ENCODE data around the gene LGMN. TPM values are rescaled to one million over a fixed set of nuclear protein-coding genes. Genes with fewer than 3 reads are reported as not detected.

LGMN gene
- total RNA-seq, 1 experiment from 2014 or later = 48.8 TPM

DNA sequence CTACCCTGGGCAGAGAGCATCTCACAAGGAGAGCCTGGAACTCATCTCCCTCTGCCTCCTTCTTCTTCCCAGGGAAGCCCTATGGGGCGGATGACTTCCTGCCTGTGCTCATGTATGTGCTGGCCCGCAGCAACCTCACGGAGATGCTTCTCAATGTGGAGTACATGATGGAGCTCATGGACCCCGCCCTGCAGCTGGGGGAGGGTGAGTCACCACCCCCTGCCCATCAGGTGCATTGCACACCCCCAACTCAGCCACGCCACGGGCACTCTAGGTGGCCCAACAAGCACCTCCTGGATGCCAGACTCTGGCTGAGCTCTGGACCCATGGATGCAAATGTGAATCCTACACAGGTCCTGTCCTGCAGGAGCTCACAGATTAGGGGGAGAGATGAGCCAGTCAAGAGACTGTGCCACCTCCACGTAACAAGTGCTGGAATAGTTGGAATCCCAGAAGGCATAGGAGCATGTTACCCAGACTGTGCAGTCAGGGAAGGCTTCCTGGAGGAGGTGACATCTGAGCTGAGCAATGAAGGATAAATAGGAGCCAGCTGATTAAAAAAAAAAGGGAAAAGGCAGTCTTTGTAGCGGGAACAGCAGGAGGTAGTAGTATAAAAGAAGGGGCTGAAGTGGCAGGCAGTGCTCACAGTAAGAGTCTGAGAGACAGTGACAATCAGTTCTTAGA, 71.9 kb downstream of the LGMN start:
- no TSS peak for BruUV-seq (replicated peaks)
- Histone ChIP-seq H3F3A (ENCODE audit: insufficient read depth, low read depth) (peaks cover 5% of the 10 kb centered on the region; the same call in 1 of the 2 replicates), H3K27me3 (ENCODE audit: insufficient read depth, low read depth) (no peaks in the 10 kb centered on the region), H3K4me1 (replicated peaks; ENCODE audit: insufficient read depth) (peaks cover 5% of the 10 kb centered on the region), H3K9me3 (ENCODE audit: insufficient read depth, low read depth) (no peaks in the 10 kb centered on the region), H3K4me3 (no peak overlapping the region), H2AFZ (no peak overlapping the region), H3K36me3 (ENCODE audit: low read depth) (0 out of 2 replicates have a peak, but pooled peaks cover 4% of the 10 kb centered on the region), H3K9me2 (ENCODE audit: insufficient read depth) (no peaks in the 10 kb centered on the region), H3K4me2 (no peak overlapping the region), H3K27ac (no peak overlapping the region), H3K79me2 (ENCODE audit: low read depth) (no peaks in the 10 kb centered on the region), H4K20me1 (ENCODE audit: insufficient read depth) (no peaks in the 10 kb centered on the region)
- ChIA-PET POLR2A (ENCODE audit: unreplicated experiment) (no interaction called here), CTCF (no interaction called here)
- no peak for DNase-seq
- TF ChIP-seq, protein P1, sequence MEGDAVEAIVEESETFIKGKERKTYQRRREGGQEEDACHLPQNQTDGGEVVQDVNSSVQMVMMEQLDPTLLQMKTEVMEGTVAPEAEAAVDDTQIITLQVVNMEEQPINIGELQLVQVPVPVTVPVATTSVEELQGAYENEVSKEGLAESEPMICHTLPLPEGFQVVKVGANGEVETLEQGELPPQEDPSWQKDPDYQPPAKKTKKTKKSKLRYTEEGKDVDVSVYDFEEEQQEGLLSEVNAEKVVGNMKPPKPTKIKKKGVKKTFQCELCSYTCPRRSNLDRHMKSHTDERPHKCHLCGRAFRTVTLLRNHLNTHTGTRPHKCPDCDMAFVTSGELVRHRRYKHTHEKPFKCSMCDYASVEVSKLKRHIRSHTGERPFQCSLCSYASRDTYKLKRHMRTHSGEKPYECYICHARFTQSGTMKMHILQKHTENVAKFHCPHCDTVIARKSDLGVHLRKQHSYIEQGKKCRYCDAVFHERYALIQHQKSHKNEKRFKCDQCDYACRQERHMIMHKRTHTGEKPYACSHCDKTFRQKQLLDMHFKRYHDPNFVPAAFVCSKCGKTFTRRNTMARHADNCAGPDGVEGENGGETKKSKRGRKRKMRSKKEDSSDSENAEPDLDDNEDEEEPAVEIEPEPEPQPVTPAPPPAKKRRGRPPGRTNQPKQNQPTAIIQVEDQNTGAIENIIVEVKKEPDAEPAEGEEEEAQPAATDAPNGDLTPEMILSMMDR (conservative IDR thresholded peaks at IDR 0.05) = no peak
- TF ChIP-seq EZH2 (IDR thresholded peaks at IDR 0.05; ENCODE audit: low read depth) = no peak
- intact Hi-C loops (cut with micrococcal nuclease; ENCODE audit: unreplicated experiment) = no loop called here

DNA sequence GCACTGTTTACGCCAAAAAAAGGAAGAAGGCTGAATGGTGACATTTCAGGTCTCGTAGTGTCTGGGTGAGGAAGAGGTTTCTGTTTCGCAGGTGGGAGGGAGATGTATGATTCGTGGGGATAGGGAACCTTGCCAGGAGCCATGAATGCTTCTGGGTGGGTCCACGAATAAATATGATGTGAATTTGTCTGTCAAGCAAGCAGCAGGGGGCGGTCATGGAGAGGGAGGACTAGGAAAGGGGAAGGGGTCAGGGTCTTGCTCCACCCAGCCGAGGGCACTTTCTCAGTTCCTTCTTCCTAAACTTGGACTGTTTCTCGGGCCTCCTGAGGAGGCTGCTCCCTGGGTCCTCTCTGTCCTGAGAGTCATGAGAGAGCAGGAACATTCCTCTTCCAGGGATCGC, 72.5 kb downstream of the LGMN start:
- Histone ChIP-seq H4K20me1 (ENCODE audit: insufficient read depth) (no peaks in the 10 kb centered on the region), H3K9me2 (ENCODE audit: insufficient read depth) (no peaks in the 10 kb centered on the region), H3K79me2 (ENCODE audit: low read depth) (no peaks in the 10 kb centered on the region), H3K9me3 (ENCODE audit: insufficient read depth, low read depth) (no peaks in the 10 kb centered on the region), H3K36me3 (ENCODE audit: low read depth) (0 out of 2 replicates have a peak, but pooled peaks cover 4% of the 10 kb centered on the region), H3F3A (ENCODE audit: insufficient read depth, low read depth) (peaks cover 5% of the 10 kb centered on the region; the same call in 1 of the 2 replicates), H3K27me3 (ENCODE audit: insufficient read depth, low read depth) (no peaks in the 10 kb centered on the region), H3K4me2 (no peak overlapping the region), H2AFZ (no peak overlapping the region), H3K27ac (no peak overlapping the region), H3K4me1 (replicated peaks; ENCODE audit: insufficient read depth) (no peaks in the 10 kb centered on the region), H3K4me3 (no peak overlapping the region)
- TF ChIP-seq, protein P1 (conservative IDR thresholded peaks at IDR 0.05) = no peak
- no peak for TF ChIP-seq EZH2 (IDR thresholded peaks at IDR 0.05; ENCODE audit: low read depth)
- intact Hi-C loops (cut with micrococcal nuclease; ENCODE audit: unreplicated experiment) = no loop called here
- DNase-seq = no peak
- ChIA-PET CTCF (no interaction called here), POLR2A (ENCODE audit: unreplicated experiment) (no interaction called here)
- no TSS peak for BruUV-seq (replicated peaks)

DNA sequence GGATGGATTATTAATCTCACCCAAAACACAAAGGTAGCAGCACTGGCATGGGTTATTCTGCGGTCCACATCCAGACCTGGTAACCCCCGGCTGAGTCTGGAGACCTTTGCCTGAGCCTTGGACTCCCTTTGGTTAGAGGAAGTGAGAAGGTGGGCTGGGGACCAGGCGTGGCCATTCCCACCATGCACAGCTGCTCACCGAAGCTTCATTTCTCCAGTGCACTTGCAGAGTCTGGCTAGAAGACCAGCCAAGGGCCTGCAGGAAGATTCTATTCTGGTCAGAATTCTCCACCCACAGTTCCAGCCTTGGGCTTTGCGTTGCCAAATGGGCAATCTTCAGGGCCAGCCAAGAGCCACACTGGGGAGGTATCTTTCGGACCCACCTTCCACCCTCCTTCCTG, 73.0 kb downstream of the LGMN start:
- no TSS peak for BruUV-seq (replicated peaks)
- TF ChIP-seq EZH2 (IDR thresholded peaks at IDR 0.05; ENCODE audit: low read depth) = no peak
- TF ChIP-seq, protein P1 (conservative IDR thresholded peaks at IDR 0.05) = no peak
- Histone ChIP-seq H3K4me1 (replicated peaks; ENCODE audit: insufficient read depth) (no peaks in the 10 kb centered on the region), H3K4me3 (no peak overlapping the region), H3K36me3 (ENCODE audit: low read depth) (0 out of 2 replicates have a peak, but pooled peaks cover 4% of the 10 kb centered on the region), H3K79me2 (ENCODE audit: low read depth) (no peaks in the 10 kb centered on the region), H3K9me3 (ENCODE audit: insufficient read depth, low read depth) (no peaks in the 10 kb centered on the region), H3K4me2 (no peak overlapping the region), H3K27ac (no peak overlapping the region), H3K27me3 (ENCODE audit: insufficient read depth, low read depth) (no peaks in the 10 kb centered on the region), H4K20me1 (ENCODE audit: insufficient read depth) (no peaks in the 10 kb centered on the region), H2AFZ (no peak overlapping the region), H3F3A (ENCODE audit: insufficient read depth, low read depth) (peaks cover 3% of the 10 kb centered on the region; the same call in 1 of the 2 replicates), H3K9me2 (ENCODE audit: insufficient read depth) (no peaks in the 10 kb centered on the region)
- ChIA-PET POLR2A (ENCODE audit: unreplicated experiment) (no interaction called here), CTCF (interaction anchor here (0.6 kb wide), 1 partner anchor 25 kb away, joined by 3 read pairs; no protein-coding TSS in a partner anchor)
- DNase-seq = no peak
- intact Hi-C loops (cut with micrococcal nuclease; ENCODE audit: unreplicated experiment) = no loop called here

Data from PC-9 (cell line).